ENCODE measurements around the gene SCN4A.

DNA sequence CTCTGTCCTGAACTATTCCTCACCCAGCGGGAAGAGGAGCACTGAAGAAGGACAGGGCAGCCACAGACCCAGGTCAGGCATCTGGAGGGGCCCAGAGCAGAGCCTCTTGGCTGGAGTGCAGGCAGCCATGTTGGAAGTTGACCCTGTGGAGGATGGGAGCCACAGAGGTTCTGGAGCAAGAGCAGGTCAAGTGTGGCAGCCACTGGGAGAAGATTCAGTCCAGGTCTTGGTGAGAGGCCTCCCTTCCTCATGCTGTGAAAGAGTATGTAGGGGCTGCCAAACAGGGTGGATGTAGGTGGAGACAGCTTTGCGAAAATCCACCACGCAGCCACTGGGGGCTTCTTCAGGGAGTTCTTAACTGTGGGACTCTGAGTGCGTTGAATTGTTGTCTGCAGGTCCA is 40.0 kb downstream of the SCN4A start:
- TF ChIP-seq, protein P1, sequence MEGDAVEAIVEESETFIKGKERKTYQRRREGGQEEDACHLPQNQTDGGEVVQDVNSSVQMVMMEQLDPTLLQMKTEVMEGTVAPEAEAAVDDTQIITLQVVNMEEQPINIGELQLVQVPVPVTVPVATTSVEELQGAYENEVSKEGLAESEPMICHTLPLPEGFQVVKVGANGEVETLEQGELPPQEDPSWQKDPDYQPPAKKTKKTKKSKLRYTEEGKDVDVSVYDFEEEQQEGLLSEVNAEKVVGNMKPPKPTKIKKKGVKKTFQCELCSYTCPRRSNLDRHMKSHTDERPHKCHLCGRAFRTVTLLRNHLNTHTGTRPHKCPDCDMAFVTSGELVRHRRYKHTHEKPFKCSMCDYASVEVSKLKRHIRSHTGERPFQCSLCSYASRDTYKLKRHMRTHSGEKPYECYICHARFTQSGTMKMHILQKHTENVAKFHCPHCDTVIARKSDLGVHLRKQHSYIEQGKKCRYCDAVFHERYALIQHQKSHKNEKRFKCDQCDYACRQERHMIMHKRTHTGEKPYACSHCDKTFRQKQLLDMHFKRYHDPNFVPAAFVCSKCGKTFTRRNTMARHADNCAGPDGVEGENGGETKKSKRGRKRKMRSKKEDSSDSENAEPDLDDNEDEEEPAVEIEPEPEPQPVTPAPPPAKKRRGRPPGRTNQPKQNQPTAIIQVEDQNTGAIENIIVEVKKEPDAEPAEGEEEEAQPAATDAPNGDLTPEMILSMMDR (IDR thresholded peaks at IDR 0.05; ENCODE audit: insufficient read depth, low read depth, low read length), result no peak
- TF ChIP-seq EZH2 (IDR thresholded peaks at IDR 0.05; ENCODE audit: insufficient read depth, low read length), result no peak

Measured in astrocyte (in vitro differentiated cells and primary cell).